ENCODE data around the gene TOP2B. TPM values are rescaled to one million over a fixed set of nuclear protein-coding genes. Genes with fewer than 3 reads are reported as not detected.

TOP2B gene
- total RNA-seq (2021; fragmentation: NEBNext Ultra II Directional; extraction: Animal tissue kit (Norgen Biotek cat#: 25700)): 10 to 100 TPM; 69.9 to 97.1 (median 88.5) TPM
- long read RNA-seq, partial matches to known transcripts: 24 of 26 reads
- long read RNA-seq, other reads (novel, unspliced or antisense): 2 of 26 reads

GRCh38 chr3:25664812-25665314 lies at the start of gene TOP2B:
TSS of gene TOP2B (minus strand) at chr3:25664907. CDS start at chr3:25664297, 610 bp downstream.
- H3K27me3 Mint-ChIP-seq (ENCODE audit: insufficient read depth): peaks cover 3% of the 10 kb centered on the region
- H3K27ac Mint-ChIP-seq: peak within 1 kb of the TSS; percentile 95
- H3K4me1 Mint-ChIP-seq (ENCODE audit: low read depth): peaks cover 41% of the 10 kb centered on the region
- no peaks in the 10 kb centered on the region for H3K9me3 Mint-ChIP-seq
- H3K4me3 Mint-ChIP-seq: peak within 1 kb of the TSS; percentile 98
- TF ChIP-seq CTCF (IDR thresholded peaks at IDR 0.05): no peak
- no peaks in the 10 kb centered on the region; the same call in 1 of the 2 replicates for H3K36me3 Mint-ChIP-seq (ENCODE audit: low read depth)
- DNase-seq: peak; percentile 94

- TF ChIP-seq CTCF (IDR thresholded peaks at IDR 0.05): no peak
- peaks cover 11% of the 10 kb centered on the region for H3K36me3 Mint-ChIP-seq (ENCODE audit: low read depth)
- no peaks in the 10 kb centered on the region for H3K9me3 Mint-ChIP-seq
- H3K4me1 Mint-ChIP-seq (ENCODE audit: low read depth): no peaks in the 10 kb centered on the region; the same call in 1 of the 2 replicates
- H3K4me3 Mint-ChIP-seq: no peak overlapping the region
- no peak overlapping the region for H3K27ac Mint-ChIP-seq
- no peak for DNase-seq
- peaks cover 1% of the 10 kb centered on the region; the same call in 1 of the 2 replicates for H3K27me3 Mint-ChIP-seq (ENCODE audit: insufficient read depth)
Measured at GRCh38 chr3:25713341-25713985, 48.8 kb upstream of the TOP2B start.

- Mint-ChIP-seq H3K27me3 (ENCODE audit: insufficient read depth) (peaks cover 1% of the 10 kb centered on the region; the same call in 1 of the 2 replicates), H3K9me3 (no peaks in the 10 kb centered on the region), H3K4me1 (ENCODE audit: low read depth) (no peaks in the 10 kb centered on the region; the same call in 1 of the 2 replicates), H3K36me3 (ENCODE audit: low read depth) (no peaks in the 10 kb centered on the region), H3K4me3 (no peak overlapping the region), H3K27ac (no peak overlapping the region)
- no peak for TF ChIP-seq CTCF (IDR thresholded peaks at IDR 0.05)
- no peak for DNase-seq
Measured at GRCh38 chr3:25711090-25711489, 46.4 kb upstream of the TOP2B start.

- Mint-ChIP-seq H3K9me3 (no peaks in the 10 kb centered on the region), H3K27me3 (ENCODE audit: insufficient read depth) (peaks cover 5% of the 10 kb centered on the region; the same call in 1 of the 2 replicates), H3K27ac (no peak overlapping the region), H3K4me1 (ENCODE audit: low read depth) (no peaks in the 10 kb centered on the region; the same call in 1 of the 2 replicates), H3K36me3 (ENCODE audit: low read depth) (no peaks in the 10 kb centered on the region), H3K4me3 (no peak overlapping the region)
- no peak for TF ChIP-seq CTCF (IDR thresholded peaks at IDR 0.05)
- DNase-seq: no peak
Measured at GRCh38 chr3:25708036-25708435, 43.3 kb upstream of the TOP2B start.

GRCh38 chr3:25707268-25707926 lies 42.7 kb upstream of the TOP2B start:
- Mint-ChIP-seq H3K36me3 (ENCODE audit: low read depth) (no peaks in the 10 kb centered on the region), H3K9me3 (no peaks in the 10 kb centered on the region), H3K4me1 (ENCODE audit: low read depth) (no peaks in the 10 kb centered on the region; the same call in 1 of the 2 replicates), H3K27ac (no peak overlapping the region), H3K27me3 (ENCODE audit: insufficient read depth) (peaks cover 5% of the 10 kb centered on the region; the same call in 1 of the 2 replicates), H3K4me3 (no peak overlapping the region)
- TF ChIP-seq CTCF (IDR thresholded peaks at IDR 0.05): no peak
- no peak for DNase-seq

Data from HFFc6 (cell line).